Stomach (tissue), 9 donors: ENCODE measurements around the gene RHPN2. TPM values are rescaled to one million over a fixed set of nuclear protein-coding genes. Genes with fewer than 3 reads are reported as not detected.

Experiments used
- DNase-seq, 2 donors: peaks; one replicate each; pipeline versions ENCODE4 v3.0.0 to v3.0.0-alpha.2; 2013 to 2019
- H3K27ac ChIP-seq, 5 donors: fragments of 200-600 bp in 4 of 5; sonication (generic) in 4 of 5; one replicate each; pipeline ENCODE4 v1.5.1; 2013 to 2019; ENCODE audit warnings: mild to moderate bottlenecking in 1 of 5, moderate library complexity in 1 of 5
- H3K27me3 ChIP-seq, 3 donors: fragments of 200-600 bp; sonication (generic); one replicate each; pipeline ENCODE4 v1.5.1; 2017 to 2019; ENCODE audit warnings: mixed run types in 1 of 3
- H3K36me3 ChIP-seq, 4 donors: fragments of 200-600 bp; sonication (generic); 1 replicate in 3 of 4; 2 replicates in 1 of 4; pipeline ENCODE4 v1.5.1; 2016 to 2019
- H3K4me1 ChIP-seq, 4 donors: fragments of 200-600 bp; sonication (generic); one replicate each; pipeline ENCODE4 v1.5.1; 2016 to 2019
- H3K4me3 ChIP-seq, 4 donors: fragments of 200-600 bp; sonication (generic) in 3 of 4; one replicate each; pipeline ENCODE4 v1.5.1; 2016 to 2019; ENCODE audit warnings: mild to moderate bottlenecking in 1 of 4
- H3K9me3 ChIP-seq, 4 donors: fragments of 200-600 bp; sonication (generic); one replicate each; pipeline ENCODE4 v1.5.1; 2016 to 2019
- CTCF ChIP-seq, 7 experiments: fragments of 450-650 bp in 4 of 7; fragments of 200-600 bp in 3 of 7; sonication (generic) in 3 of 7; IDR thresholded peaks; one replicate each; pipeline ENCODE4 v1.5.1; 2016 to 2019; ENCODE audit warnings: antibody characterized with exemption in 7 of 7, control low read depth in 2 of 7, mild to moderate bottlenecking in 1 of 7
- EP300 ChIP-seq: sonication (generic); formaldehyde crosslinking; IDR thresholded peaks from one replicate; pipeline ENCODE4 v1.6.1; 2017; ENCODE audit warnings: antibody characterized with exemption
- POLR2A ChIP-seq, 4 donors: fragments of 450-650 bp; IDR thresholded peaks; one replicate each; pipeline ENCODE4 v1.6.1; 2016; ENCODE audit warnings: antibody characterized with exemption in 4 of 4, control low read depth in 2 of 4, mild to moderate bottlenecking in 1 of 4, moderate library complexity in 1 of 4
- POLR2AphosphoS5 ChIP-seq, 3 donors: sonication (generic); formaldehyde crosslinking; IDR thresholded peaks; one replicate each; pipeline ENCODE4 v1.6.1; 2016; ENCODE audit warnings: antibody characterized with exemption in 3 of 3
- WGBS, 5 donors: extraction: QIAGEN DNeasy Blood & Tissue Kit in 3 of 5; methylation state at CpG; one replicate each; pipeline versions ENCODE4 v1.1.5 to v1.1.7; 2013 to 2018; 5-methylcytosine and 5-hydroxymethylcytosine counted together
- intact Hi-C: fragments of 100-400 bp; cut with DNase I; formaldehyde crosslinking; loops from one replicate; pipeline ENCODE4 v1.15.1; 2023; ENCODE audit warnings: low total_unique reads
- polyA plus RNA-seq, 3 donors: library from polyadenylated mRNA; stranded (reverse); fragments of 200-250 nt; gene quantifications; one replicate each; pipeline ENCODE4 v1.2.3, GENCODE V29; 2013
- total RNA-seq, 5 donors: library from RNA; depleted of rRNA; stranded (reverse); fragments of >200 nt; gene quantifications; one replicate each; pipeline versions ENCODE4 v1.1.0 to v1.2.3, GENCODE V29; 2014 to 2016
- donor health status: healthy with polysubstance abuse.
- donor health status: Bipolar disorder and iron deficiency.
- donor health status: healthy.

Gene RHPN2
- total and polyA plus RNA-seq, 8 donors, result 2.4 to 73.5 (median 36.0) TPM

DNA sequence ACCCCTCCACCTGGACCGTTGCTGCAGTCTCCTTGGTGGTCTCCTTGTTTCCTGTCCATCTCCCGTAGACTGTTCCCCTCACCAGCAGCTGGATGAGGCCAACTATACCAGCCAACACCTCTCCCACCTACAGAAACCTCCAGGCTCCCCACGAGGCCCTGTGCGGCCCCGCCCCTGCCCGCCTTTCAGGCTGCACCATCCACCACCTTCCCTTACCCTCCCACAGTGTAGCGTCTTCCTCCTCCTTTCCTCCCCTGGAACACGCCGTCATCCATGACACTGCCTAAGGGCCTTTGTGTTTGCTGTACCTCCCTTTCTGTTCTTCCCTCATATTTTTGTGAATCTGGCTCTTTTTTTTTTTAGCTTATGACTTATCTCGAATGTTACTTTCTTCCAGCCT is 43.5 kb upstream of the RHPN2 start:
- H3K4me3 ChIP-seq, result no peak overlapping the region
- H3K4me1 ChIP-seq, result no peaks in the 10 kb centered on the region
- TF ChIP-seq EP300 (no peak), POLR2A (IDR thresholded peaks at IDR 0.05) (no peak), CTCF (IDR thresholded peaks at IDR 0.05) (no peak), POLR2AphosphoS5 (IDR thresholded peaks at IDR 0.05) (no peak)
- intact Hi-C loops, result no loop called here
- no peaks in the 10 kb centered on the region for H3K9me3 ChIP-seq
- WGBS, 5 donors, result 91 to 96% (median 95%) methylated on average over 10 of the region's 10 CpGs
- no peak for DNase-seq
- no peaks in the 10 kb centered on the region for H3K27me3 ChIP-seq
- peaks cover 58 to 100% (median 91%) of the 10 kb centered on the region in 4 donors for H3K36me3 ChIP-seq
- H3K27ac ChIP-seq, result no peak overlapping the region

GRCh38 chr19:33102893-33103292 is 38.2 kb upstream of the RHPN2 start:
- H3K27ac ChIP-seq, result no peak overlapping the region
- no peaks in the 10 kb centered on the region for H3K27me3 ChIP-seq
- H3K4me1 ChIP-seq, result no peaks in the 10 kb centered on the region
- intact Hi-C loops, result no loop called here
- no peak for DNase-seq
- peaks cover 33 to 99% (median 86%) of the 10 kb centered on the region in 4 donors for H3K36me3 ChIP-seq
- TF ChIP-seq EP300 (no peak), CTCF (IDR thresholded peaks at IDR 0.05) (no peak), POLR2AphosphoS5 (IDR thresholded peaks at IDR 0.05) (no peak), POLR2A (IDR thresholded peaks at IDR 0.05) (no peak)
- H3K9me3 ChIP-seq, result no peaks in the 10 kb centered on the region
- H3K4me3 ChIP-seq, result no peak overlapping the region
- WGBS, 5 donors, result 74 to 87% (median 79%) methylated on average over 6 of the region's 6 CpGs

GRCh38 chr19:33100894-33101644 is 36.4 kb upstream of the RHPN2 start:
- WGBS, 5 donors, result 52 to 67% (median 55%) methylated on average over 10 of the region's 10 CpGs
- TF ChIP-seq POLR2AphosphoS5 (IDR thresholded peaks at IDR 0.05) (peak in 2 of 3 donors; percentile 43 to 52), CTCF (IDR thresholded peaks at IDR 0.05) (no peak), POLR2A (IDR thresholded peaks at IDR 0.05) (no peak), EP300 (no peak)
- Histone ChIP-seq H3K4me3 (no peak overlapping the region), H3K27ac (peak overlapping the region in 1 of 5 donors; percentile 61), H3K9me3 (no peaks in the 10 kb centered on the region), H3K27me3 (no peaks in the 10 kb centered on the region), H3K4me1 (no peaks in the 10 kb centered on the region), H3K36me3 (peaks cover 30 to 99% (median 86%) of the 10 kb centered on the region in 4 donors)
- peak; percentile 68 to 89 for DNase-seq
- intact Hi-C loops, result no loop called here

DNA sequence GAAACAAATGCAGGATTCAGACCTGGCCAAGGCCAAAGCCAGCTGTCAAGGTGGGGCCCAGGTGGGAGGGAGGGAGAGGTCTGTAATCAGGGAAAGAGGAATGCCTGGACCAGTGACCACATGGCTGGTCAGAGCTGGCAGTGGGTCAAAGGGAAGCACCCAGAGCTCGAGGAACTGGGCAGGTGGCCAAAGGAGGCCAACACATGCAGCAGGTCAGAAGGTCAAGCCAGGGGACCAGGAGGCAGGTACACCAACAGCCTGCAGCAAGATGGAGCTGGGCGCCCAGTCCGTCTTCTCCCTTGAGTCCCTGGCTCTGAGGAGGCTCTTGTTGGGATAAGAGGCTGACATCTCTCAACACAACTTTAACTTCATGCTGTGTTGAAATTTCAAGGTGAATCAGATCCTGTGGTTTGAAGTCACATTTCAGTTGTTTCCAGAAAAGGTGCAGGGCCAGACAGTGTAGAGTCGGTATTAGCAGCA is 33.4 kb upstream of the RHPN2 start:
- H3K27me3 ChIP-seq, result no peaks in the 10 kb centered on the region
- no peak for TF ChIP-seq POLR2A (IDR thresholded peaks at IDR 0.05)
- peak in 1 of 3 donors; percentile 25 for TF ChIP-seq POLR2AphosphoS5 (IDR thresholded peaks at IDR 0.05)
- H3K9me3 ChIP-seq, result no peaks in the 10 kb centered on the region
- H3K27ac ChIP-seq, result peak overlapping the region in 3 of 5 donors; percentile 19 to 38 (median 19)
- 36 to 73% (median 67%) methylated on average over 2 to 4 of the region's 4 CpGs for WGBS, 5 donors
- no peaks in the 10 kb centered on the region for H3K4me1 ChIP-seq
- DNase-seq, result peak; percentile 71 to 82
- H3K36me3 ChIP-seq, result peaks cover 55 to 99% (median 96%) of the 10 kb centered on the region in 4 donors
- intact Hi-C loops, result no loop called here
- no peak overlapping the region for H3K4me3 ChIP-seq

DNA sequence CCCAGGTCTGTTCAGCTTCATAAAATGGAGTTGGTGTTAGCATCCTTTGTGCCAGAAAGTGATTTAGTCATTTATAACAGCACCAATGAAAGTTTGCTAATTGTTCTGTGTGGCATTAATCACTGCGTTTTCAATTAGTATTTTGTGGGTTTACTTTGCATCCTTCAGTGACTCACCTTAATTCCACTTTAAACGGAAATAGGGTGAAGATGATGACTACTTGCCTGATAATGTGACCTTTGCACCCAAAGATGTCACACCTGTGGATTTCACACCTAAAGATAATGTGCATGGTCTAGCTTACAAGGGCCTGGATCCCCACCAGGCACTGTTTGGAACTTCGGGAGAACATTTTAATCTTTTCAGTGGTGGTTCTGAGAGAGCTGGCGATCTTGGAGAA is 31.3 kb upstream of the RHPN2 start:
- Histone ChIP-seq H3K36me3 (peaks cover 48 to 99% (median 96%) of the 10 kb centered on the region in 4 donors), H3K4me3 (no peak overlapping the region), H3K27me3 (no peaks in the 10 kb centered on the region), H3K9me3 (no peaks in the 10 kb centered on the region), H3K27ac (no peak overlapping the region), H3K4me1 (no peaks in the 10 kb centered on the region)
- intact Hi-C loops, result no loop called here
- TF ChIP-seq POLR2A (IDR thresholded peaks at IDR 0.05) (no peak), POLR2AphosphoS5 (IDR thresholded peaks at IDR 0.05) (no peak), CTCF (IDR thresholded peaks at IDR 0.05) (no peak), EP300 (no peak)
- DNase-seq, result no peak
- WGBS, 5 donors, result 74 to 87% (median 81%) methylated on average over 4 of the region's 4 CpGs
